Measurements from ENCODE around the gene MRPL48.

DNA sequence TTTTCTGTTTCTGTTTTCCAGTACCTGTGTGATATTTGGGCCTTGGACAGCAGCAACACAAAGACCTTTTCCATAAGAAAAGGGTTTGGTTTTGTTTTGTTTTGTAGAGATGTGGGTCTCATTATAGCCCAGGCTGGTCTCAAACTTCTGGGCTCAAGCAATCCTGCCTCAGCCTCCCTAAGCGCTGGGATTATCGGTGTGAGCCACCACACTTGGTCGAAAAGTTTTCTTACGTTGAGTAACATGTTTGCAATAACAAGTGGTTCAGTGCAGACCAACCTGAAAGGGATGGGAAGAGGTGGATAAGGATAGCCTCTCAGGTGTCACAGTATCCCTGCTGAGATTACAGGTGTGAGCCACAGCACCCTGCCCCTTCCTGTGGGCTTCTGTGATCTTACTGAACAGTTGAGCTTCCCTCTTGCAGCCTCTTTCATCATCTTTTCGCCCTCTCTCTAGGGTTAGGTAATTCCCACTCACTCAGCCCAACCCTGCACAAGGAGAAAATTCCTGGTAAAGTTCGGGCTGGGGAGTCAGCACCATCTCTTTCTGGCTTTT, 3.5 kb upstream of the MRPL48 start:
- TF ChIP-seq, protein P1, sequence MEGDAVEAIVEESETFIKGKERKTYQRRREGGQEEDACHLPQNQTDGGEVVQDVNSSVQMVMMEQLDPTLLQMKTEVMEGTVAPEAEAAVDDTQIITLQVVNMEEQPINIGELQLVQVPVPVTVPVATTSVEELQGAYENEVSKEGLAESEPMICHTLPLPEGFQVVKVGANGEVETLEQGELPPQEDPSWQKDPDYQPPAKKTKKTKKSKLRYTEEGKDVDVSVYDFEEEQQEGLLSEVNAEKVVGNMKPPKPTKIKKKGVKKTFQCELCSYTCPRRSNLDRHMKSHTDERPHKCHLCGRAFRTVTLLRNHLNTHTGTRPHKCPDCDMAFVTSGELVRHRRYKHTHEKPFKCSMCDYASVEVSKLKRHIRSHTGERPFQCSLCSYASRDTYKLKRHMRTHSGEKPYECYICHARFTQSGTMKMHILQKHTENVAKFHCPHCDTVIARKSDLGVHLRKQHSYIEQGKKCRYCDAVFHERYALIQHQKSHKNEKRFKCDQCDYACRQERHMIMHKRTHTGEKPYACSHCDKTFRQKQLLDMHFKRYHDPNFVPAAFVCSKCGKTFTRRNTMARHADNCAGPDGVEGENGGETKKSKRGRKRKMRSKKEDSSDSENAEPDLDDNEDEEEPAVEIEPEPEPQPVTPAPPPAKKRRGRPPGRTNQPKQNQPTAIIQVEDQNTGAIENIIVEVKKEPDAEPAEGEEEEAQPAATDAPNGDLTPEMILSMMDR (IDR thresholded peaks at IDR 0.05; ENCODE audit: low read depth, low read length, missing input control) = no peak
- TF ChIP-seq, protein P2, sequence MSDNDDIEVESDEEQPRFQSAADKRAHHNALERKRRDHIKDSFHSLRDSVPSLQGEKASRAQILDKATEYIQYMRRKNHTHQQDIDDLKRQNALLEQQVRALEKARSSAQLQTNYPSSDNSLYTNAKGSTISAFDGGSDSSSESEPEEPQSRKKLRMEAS (IDR thresholded peaks at IDR 0.05) = peak; percentile 18
- peak; percentile 35 to 51 for TF ChIP-seq HNF4A (conservative IDR thresholded peaks at IDR 0.05)
